Measurements from ENCODE around the gene ALMS1.
"Not testable (repeated sequence)": the region's sequence is repeated elsewhere in the genome, so short reads cannot be mapped to it uniquely, and the experiment has no call there.

DNA sequence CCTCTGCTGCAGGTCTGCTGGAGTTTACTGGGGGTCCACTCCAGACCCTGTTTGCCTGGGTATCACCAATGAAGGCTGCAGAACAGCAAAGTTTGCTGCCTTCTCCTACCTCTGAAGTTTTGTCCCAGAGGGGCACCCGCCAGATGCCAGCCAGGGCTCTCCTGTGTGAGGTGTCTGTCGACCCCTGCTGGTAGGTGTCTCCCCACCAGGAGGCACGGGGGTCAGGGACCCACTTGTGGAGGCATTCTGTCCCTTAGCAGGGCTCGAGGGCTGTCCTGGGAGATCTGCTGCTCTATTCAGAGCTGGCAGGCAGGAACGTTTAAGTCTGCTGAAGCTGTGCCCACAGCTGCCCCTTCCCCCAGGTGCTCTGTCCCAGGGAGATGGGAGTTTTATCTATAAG is 124.8 kb downstream of the ALMS1 start:
- TF ChIP-seq, protein P1, sequence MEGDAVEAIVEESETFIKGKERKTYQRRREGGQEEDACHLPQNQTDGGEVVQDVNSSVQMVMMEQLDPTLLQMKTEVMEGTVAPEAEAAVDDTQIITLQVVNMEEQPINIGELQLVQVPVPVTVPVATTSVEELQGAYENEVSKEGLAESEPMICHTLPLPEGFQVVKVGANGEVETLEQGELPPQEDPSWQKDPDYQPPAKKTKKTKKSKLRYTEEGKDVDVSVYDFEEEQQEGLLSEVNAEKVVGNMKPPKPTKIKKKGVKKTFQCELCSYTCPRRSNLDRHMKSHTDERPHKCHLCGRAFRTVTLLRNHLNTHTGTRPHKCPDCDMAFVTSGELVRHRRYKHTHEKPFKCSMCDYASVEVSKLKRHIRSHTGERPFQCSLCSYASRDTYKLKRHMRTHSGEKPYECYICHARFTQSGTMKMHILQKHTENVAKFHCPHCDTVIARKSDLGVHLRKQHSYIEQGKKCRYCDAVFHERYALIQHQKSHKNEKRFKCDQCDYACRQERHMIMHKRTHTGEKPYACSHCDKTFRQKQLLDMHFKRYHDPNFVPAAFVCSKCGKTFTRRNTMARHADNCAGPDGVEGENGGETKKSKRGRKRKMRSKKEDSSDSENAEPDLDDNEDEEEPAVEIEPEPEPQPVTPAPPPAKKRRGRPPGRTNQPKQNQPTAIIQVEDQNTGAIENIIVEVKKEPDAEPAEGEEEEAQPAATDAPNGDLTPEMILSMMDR (IDR thresholded peaks at IDR 0.05) = not testable (repeated sequence)
- TF ChIP-seq POLR2A, POLR2AphosphoS5, EP300 (IDR thresholded peaks at IDR 0.05): not testable (repeated sequence)
